Stimulated activated CD4-positive, alpha-beta T cell treated with anti-CD3 and anti-CD28 coated beads, Interleukin-2, amount 100 ng/mL, for 4 hours (primary cell): ENCODE data around the gene NCBP3.
A peak's percentile ranks its signal among the peaks of the same experiment; 100 is the strongest.
"Not testable (repeated sequence)": the region's sequence is repeated elsewhere in the genome, so short reads cannot be mapped to it uniquely, and the experiment has no call there.

Experiments used
- DNase-seq: peaks from one replicate; pipeline ENCODE4 v3.0.0-alpha.2; 2020; ENCODE audit warnings: low read depth

Gene NCBP3

GRCh38 chr17:3847165-3847670, 1.2 kb upstream of the NCBP3 start:
- no peak for DNase-seq

GRCh38 chr17:3846437-3847164, 555 bp upstream of the NCBP3 start:
- no peak for DNase-seq

- DNase-seq: peak; percentile 6
Measured at GRCh38 chr17:3845291-3845620, 790 bp downstream of the NCBP3 start.

- not testable (repeated sequence) for DNase-seq
Measured at GRCh38 chr17:3844556-3844955, 1.5 kb downstream of the NCBP3 start.

- peak; percentile 24 for DNase-seq
Measured at GRCh38 chr17:3843935-3844516, 2.0 kb downstream of the NCBP3 start.

- DNase-seq: no peak
Measured at GRCh38 chr17:3838206-3838605, 7.8 kb downstream of the NCBP3 start.

GRCh38 chr17:3836551-3836950, 9.5 kb downstream of the NCBP3 start:
- DNase-seq: no peak

GRCh38 chr17:3835410-3836229, 10.4 kb downstream of the NCBP3 start:
- DNase-seq: no peak

- DNase-seq: no peak
Measured at GRCh38 chr17:3834811-3835210, 11.2 kb downstream of the NCBP3 start.

- DNase-seq: no peak
Measured at GRCh38 chr17:3828852-3829232, 17.2 kb downstream of the NCBP3 start.

GRCh38 chr17:3828151-3828851, 17.7 kb downstream of the NCBP3 start:
- no peak for DNase-seq

- peak; percentile 59 for DNase-seq
Measured at GRCh38 chr17:3827124-3827773, 18.8 kb downstream of the NCBP3 start.

GRCh38 chr17:3826191-3826590, 19.9 kb downstream of the NCBP3 start:
- no peak for DNase-seq

GRCh38 chr17:3821101-3821500, 24.9 kb downstream of the NCBP3 start:
- no peak for DNase-seq

GRCh38 chr17:3818786-3819185, 27.3 kb downstream of the NCBP3 start:
- DNase-seq: no peak

GRCh38 chr17:3817851-3818605, 28.0 kb downstream of the NCBP3 start:
- no peak for DNase-seq

- no peak for DNase-seq
Measured at GRCh38 chr17:3815925-3816324, 30.1 kb downstream of the NCBP3 start.

GRCh38 chr17:3815122-3815521, 30.9 kb downstream of the NCBP3 start:
- DNase-seq: no peak

- no peak for DNase-seq
Measured at GRCh38 chr17:3814361-3814760, 31.7 kb downstream of the NCBP3 start.

GRCh38 chr17:3813171-3813570, 32.9 kb downstream of the NCBP3 start:
- DNase-seq: no peak

GRCh38 chr17:3812771-3813170, 33.3 kb downstream of the NCBP3 start:
- DNase-seq: no peak
